WTC11 (cell line): ENCODE results near the gene MBD6. TPM values are rescaled to one million over a fixed set of nuclear protein-coding genes. Genes with fewer than 3 reads are reported as not detected.

Source experiments
- ATAC-seq: fragments of 200-7000 bp; cut with Tn5 transposase; 2 replicates; pipeline ENCODE4 v1.10.0; 2021; ENCODE audit warnings: mild to moderate bottlenecking, moderate library complexity
- CTCF ChIA-PET: fragments of 300-600 bp; sonication (Branson Sonifier 250); formaldehyde crosslinking; loops from one replicate; lab custom pipeline; 2021; ENCODE audit warnings: antibody characterized with exemption; lab: Charles Lee
- POLR2A ChIA-PET: fragments of 350-600 bp; sonication (Branson Sonifier 250); formaldehyde crosslinking; loops from one replicate; lab custom pipeline; 2021; ENCODE audit warnings: antibody characterized with exemption; lab: Charles Lee
- DNase-seq: peaks from one replicate; pipeline ENCODE4 v3.0.0; 2021; ENCODE audit warnings: low spot score
- H3K27ac Mint-ChIP-seq: 2 replicates; pipeline ENCODE4 v1.8.0; 2021; ENCODE audit warnings: mixed read lengths
- H3K27me3 Mint-ChIP-seq: 2 replicates; pipeline ENCODE4 v1.8.0; 2021; ENCODE audit warnings: low read depth, mild to moderate bottlenecking, moderate library complexity, mixed read lengths
- H3K36me3 Mint-ChIP-seq: 2 replicates; pipeline ENCODE4 v1.8.0; 2021; ENCODE audit warnings: mixed read lengths
- H3K4me1 Mint-ChIP-seq: 2 replicates; pipeline ENCODE4 v1.8.0; 2022; ENCODE audit warnings: mixed read lengths
- H3K4me3 Mint-ChIP-seq: 2 replicates; pipeline ENCODE4 v1.8.0; 2021; ENCODE audit warnings: mild to moderate bottlenecking, moderate library complexity, mixed read lengths
- H3K9me3 Mint-ChIP-seq: 2 replicates; pipeline ENCODE4 v1.8.0; 2021; ENCODE audit warnings: mixed read lengths
- ETV6 ChIP-seq: sonication (generic); formaldehyde crosslinking; IDR thresholded peaks from 2 replicates; pipeline ENCODE4 v1.8.1; 2022; ENCODE audit warnings: mild to moderate bottlenecking, missing genetic modification reagents
- GABPB1 ChIP-seq: sonication (generic); formaldehyde crosslinking; IDR thresholded peaks from 2 replicates; pipeline ENCODE4 v1.8.1; 2023; ENCODE audit warnings: mild to moderate bottlenecking, missing genetic modification reagents
- GTF2I ChIP-seq: fragments of 250-450 bp; sonication (Bioruptor Pico); conservative IDR thresholded peaks from 2 replicates; pipeline ENCODE4 v1.4.0; 2021; ENCODE audit warnings: mild to moderate bottlenecking
- NFE2L1 ChIP-seq: sonication (generic); formaldehyde crosslinking; IDR thresholded peaks from 2 replicates; pipeline ENCODE4 v1.8.1; 2023; ENCODE audit warnings: missing genetic modification reagents
- NR1H2 ChIP-seq: sonication (generic); formaldehyde crosslinking; IDR thresholded peaks from 2 replicates; pipeline ENCODE4 v1.9.0; 2021; ENCODE audit warnings: mild to moderate bottlenecking, moderate library complexity, missing genetic modification reagents
- OVOL2 ChIP-seq: fragments of 250-450 bp; sonication (Bioruptor Pico); IDR thresholded peaks from 2 replicates; pipeline ENCODE4 v1.9.0; 2021; ENCODE audit warnings: mild to moderate bottlenecking, borderline replicate concordance
- PRRX2 ChIP-seq: fragments of 250-450 bp; sonication (Bioruptor Pico); IDR thresholded peaks from 2 replicates; pipeline ENCODE4 v1.8.0; 2021; ENCODE audit warnings: mild to moderate bottlenecking
- SMAD4 ChIP-seq: sonication (generic); formaldehyde crosslinking; IDR thresholded peaks from 2 replicates; pipeline ENCODE4 v1.8.0; 2022; ENCODE audit warnings: mild to moderate bottlenecking, missing genetic modification reagents
- SOX15 ChIP-seq: fragments of 250-450 bp; sonication (Bioruptor Pico); IDR thresholded peaks from 2 replicates; pipeline ENCODE4 v1.9.0; 2021; ENCODE audit warnings: mild to moderate bottlenecking
- TCF7 ChIP-seq: sonication (generic); formaldehyde crosslinking; IDR thresholded peaks from 2 replicates; pipeline ENCODE4 v1.8.0; 2022; ENCODE audit warnings: mild to moderate bottlenecking, low read depth, missing genetic modification reagents, moderate library complexity
- ZNF219 ChIP-seq: sonication (generic); formaldehyde crosslinking; IDR thresholded peaks from 2 replicates; pipeline ENCODE4 v1.8.0; 2023; ENCODE audit warnings: missing genetic modification reagents, mild to moderate bottlenecking, borderline replicate concordance
- ZNF416 ChIP-seq: fragments of 250-450 bp; sonication (Bioruptor Pico); IDR thresholded peaks from 2 replicates; pipeline ENCODE4 v1.9.0; 2021; ENCODE audit warnings: mild to moderate bottlenecking, inconsistent platforms
- ZNF423 ChIP-seq: fragments of 250-450 bp; sonication (Bioruptor Pico); IDR thresholded peaks from 2 replicates; pipeline ENCODE4 v2.1.2; 2022; ENCODE audit warnings: mild to moderate bottlenecking, moderate library complexity
- total RNA-seq: library from RNA; stranded (reverse); gene quantifications from 3 replicates; pipeline ENCODE4 v1.2.3, GENCODE V29; 2021
- TF ChIP-seq, protein P1 (sequence below): sonication (generic); formaldehyde crosslinking; IDR thresholded peaks from 2 replicates; pipeline ENCODE4 v1.8.0; 2023; ENCODE audit warnings: missing genetic modification reagents
- TF ChIP-seq, protein P2 (sequence below): fragments of 250-450 bp; sonication (Bioruptor Pico); IDR thresholded peaks from 2 replicates; pipeline ENCODE4 v2.1.2; 2022; ENCODE audit warnings: mild to moderate bottlenecking, moderate library complexity
- TF ChIP-seq, protein P3 (sequence below): sonication (generic); formaldehyde crosslinking; IDR thresholded peaks from 2 replicates; pipeline ENCODE4 v1.8.1; 2023; ENCODE audit warnings: mild to moderate bottlenecking, missing genetic modification reagents, moderate library complexity
- TF ChIP-seq, protein P4 (sequence below): sonication (generic); formaldehyde crosslinking; conservative IDR thresholded peaks from 2 replicates; pipeline ENCODE4 v1.8.1; 2022; ENCODE audit warnings: mild to moderate bottlenecking, missing genetic modification reagents
- TF ChIP-seq, protein P5 (sequence below): sonication (generic); formaldehyde crosslinking; IDR thresholded peaks from 2 replicates; pipeline ENCODE4 v1.8.0; 2022; ENCODE audit warnings: mild to moderate bottlenecking, missing genetic modification reagents
- TF ChIP-seq, protein P6 (sequence below): sonication (generic); formaldehyde crosslinking; IDR thresholded peaks from 2 replicates; pipeline ENCODE4 v1.8.1; 2022; ENCODE audit warnings: mild to moderate bottlenecking, missing genetic modification reagents, moderate library complexity, borderline replicate concordance
- TF ChIP-seq, protein P7 (sequence below): sonication (generic); formaldehyde crosslinking; IDR thresholded peaks from 2 replicates; pipeline ENCODE4 v1.8.0; 2023; ENCODE audit warnings: mild to moderate bottlenecking, missing genetic modification reagents
- TF ChIP-seq, protein P8 (sequence below): sonication (generic); formaldehyde crosslinking; IDR thresholded peaks from 2 replicates; pipeline ENCODE4 v1.8.0; 2022; ENCODE audit warnings: mild to moderate bottlenecking, missing genetic modification reagents
- TF ChIP-seq, protein P9 (sequence below): fragments of 250-450 bp; sonication (Bioruptor Pico); conservative IDR thresholded peaks from 2 replicates; pipeline ENCODE4 v1.9.0; 2021; ENCODE audit warnings: mild to moderate bottlenecking

Gene MBD6
- total RNA-seq, 1 experiment from 2014 or later = 46.3 TPM

DNA sequence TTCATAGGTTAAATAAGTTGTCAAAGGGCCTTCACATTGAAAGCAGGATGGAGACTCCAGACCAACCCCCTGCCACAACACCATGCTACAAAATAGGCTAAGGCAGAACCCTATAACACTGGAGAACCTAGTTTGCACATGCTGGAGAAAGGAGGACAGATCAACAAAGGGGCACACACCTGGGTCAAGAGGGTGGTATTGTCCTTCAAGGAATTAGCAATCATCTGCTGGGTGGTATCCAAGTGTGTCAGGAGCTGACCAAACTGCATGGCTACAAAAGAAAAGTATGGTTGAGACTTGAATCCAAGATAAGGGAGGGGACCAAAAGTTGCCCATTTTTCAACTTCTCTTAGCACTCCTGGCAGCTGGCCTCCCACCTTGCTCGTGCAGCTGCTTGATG, 9.2 kb downstream of the MBD6 start (continued):
- no peak for TF ChIP-seq ZNF219 (CRISPR knock-in tag)

DNA sequence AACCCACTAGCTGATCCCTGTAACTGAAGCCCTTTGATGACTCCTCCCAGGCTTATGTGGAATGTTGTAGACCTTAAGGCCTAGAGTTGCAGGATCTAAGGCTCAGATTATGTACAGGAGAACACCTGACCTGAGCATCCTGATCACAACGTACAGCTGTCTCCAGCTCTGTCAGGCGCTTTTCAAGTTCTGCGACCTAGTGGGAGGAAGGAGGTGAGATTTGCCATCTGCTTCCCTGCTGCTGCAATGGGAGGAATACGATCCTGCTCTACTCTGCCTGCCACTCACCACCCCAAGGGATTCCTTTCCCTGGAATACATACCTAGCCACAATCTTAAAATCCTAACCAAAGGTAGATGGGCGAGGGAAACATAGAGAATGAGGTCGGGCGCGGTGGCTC, 10.5 kb downstream of the MBD6 start:
- H3K4me3 Mint-ChIP-seq = no peak overlapping the region
- H3K27me3 Mint-ChIP-seq = no peaks in the 10 kb centered on the region
- no peak overlapping the region for H3K27ac Mint-ChIP-seq
- POLR2A ChIA-PET = no interaction called here
- ATAC-seq (no peak), DNase-seq (no peak)
- TF ChIP-seq, protein P1, sequence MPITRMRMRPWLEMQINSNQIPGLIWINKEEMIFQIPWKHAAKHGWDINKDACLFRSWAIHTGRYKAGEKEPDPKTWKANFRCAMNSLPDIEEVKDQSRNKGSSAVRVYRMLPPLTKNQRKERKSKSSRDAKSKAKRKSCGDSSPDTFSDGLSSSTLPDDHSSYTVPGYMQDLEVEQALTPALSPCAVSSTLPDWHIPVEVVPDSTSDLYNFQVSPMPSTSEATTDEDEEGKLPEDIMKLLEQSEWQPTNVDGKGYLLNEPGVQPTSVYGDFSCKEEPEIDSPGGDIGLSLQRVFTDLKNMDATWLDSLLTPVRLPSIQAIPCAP (CRISPR knock-in tag) = no peak
- TF ChIP-seq ETV6 (CRISPR knock-in tag) (no peak), ZNF416 (CRISPR knock-in tag) (no peak), SOX15 (CRISPR knock-in tag) (no peak)
- TF ChIP-seq, protein P2, sequence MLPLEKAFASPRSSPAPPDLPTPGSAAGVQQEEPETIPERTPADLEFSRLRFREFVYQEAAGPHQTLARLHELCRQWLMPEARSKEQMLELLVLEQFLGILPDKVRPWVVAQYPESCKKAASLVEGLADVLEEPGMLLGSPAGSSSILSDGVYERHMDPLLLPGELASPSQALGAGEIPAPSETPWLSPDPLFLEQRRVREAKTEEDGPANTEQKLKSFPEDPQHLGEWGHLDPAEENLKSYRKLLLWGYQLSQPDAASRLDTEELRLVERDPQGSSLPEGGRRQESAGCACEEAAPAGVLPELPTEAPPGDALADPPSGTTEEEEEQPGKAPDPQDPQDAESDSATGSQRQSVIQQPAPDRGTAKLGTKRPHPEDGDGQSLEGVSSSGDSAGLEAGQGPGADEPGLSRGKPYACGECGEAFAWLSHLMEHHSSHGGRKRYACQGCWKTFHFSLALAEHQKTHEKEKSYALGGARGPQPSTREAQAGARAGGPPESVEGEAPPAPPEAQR (CRISPR knock-in tag) = no peak
- TF ChIP-seq, protein P3, sequence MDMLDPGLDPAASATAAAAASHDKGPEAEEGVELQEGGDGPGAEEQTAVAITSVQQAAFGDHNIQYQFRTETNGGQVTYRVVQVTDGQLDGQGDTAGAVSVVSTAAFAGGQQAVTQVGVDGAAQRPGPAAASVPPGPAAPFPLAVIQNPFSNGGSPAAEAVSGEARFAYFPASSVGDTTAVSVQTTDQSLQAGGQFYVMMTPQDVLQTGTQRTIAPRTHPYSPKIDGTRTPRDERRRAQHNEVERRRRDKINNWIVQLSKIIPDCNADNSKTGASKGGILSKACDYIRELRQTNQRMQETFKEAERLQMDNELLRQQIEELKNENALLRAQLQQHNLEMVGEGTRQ (CRISPR knock-in tag) = no peak
- TF ChIP-seq, protein P4, sequence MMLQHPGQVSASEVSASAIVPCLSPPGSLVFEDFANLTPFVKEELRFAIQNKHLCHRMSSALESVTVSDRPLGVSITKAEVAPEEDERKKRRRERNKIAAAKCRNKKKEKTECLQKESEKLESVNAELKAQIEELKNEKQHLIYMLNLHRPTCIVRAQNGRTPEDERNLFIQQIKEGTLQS (CRISPR knock-in tag) = no peak
- TF ChIP-seq, protein P5, sequence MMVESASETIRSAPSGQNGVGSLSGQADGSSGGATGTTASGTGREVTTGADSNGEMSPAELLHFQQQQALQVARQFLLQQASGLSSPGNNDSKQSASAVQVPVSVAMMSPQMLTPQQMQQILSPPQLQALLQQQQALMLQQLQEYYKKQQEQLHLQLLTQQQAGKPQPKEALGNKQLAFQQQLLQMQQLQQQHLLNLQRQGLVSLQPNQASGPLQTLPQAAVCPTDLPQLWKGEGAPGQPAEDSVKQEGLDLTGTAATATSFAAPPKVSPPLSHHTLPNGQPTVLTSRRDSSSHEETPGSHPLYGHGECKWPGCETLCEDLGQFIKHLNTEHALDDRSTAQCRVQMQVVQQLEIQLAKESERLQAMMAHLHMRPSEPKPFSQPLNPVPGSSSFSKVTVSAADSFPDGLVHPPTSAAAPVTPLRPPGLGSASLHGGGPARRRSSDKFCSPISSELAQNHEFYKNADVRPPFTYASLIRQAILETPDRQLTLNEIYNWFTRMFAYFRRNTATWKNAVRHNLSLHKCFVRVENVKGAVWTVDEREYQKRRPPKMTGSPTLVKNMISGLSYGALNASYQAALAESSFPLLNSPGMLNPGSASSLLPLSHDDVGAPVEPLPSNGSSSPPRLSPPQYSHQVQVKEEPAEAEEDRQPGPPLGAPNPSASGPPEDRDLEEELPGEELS (CRISPR knock-in tag) = no peak
- TF ChIP-seq, protein P6, sequence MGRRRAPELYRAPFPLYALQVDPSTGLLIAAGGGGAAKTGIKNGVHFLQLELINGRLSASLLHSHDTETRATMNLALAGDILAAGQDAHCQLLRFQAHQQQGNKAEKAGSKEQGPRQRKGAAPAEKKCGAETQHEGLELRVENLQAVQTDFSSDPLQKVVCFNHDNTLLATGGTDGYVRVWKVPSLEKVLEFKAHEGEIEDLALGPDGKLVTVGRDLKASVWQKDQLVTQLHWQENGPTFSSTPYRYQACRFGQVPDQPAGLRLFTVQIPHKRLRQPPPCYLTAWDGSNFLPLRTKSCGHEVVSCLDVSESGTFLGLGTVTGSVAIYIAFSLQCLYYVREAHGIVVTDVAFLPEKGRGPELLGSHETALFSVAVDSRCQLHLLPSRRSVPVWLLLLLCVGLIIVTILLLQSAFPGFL (CRISPR knock-in tag) = no peak
- CTCF ChIA-PET = no interaction called here
- peaks cover 9% of the 10 kb centered on the region for H3K4me1 Mint-ChIP-seq
- peaks cover 62% of the 10 kb centered on the region for H3K36me3 Mint-ChIP-seq
- H3K9me3 Mint-ChIP-seq = no peaks in the 10 kb centered on the region

DNA sequence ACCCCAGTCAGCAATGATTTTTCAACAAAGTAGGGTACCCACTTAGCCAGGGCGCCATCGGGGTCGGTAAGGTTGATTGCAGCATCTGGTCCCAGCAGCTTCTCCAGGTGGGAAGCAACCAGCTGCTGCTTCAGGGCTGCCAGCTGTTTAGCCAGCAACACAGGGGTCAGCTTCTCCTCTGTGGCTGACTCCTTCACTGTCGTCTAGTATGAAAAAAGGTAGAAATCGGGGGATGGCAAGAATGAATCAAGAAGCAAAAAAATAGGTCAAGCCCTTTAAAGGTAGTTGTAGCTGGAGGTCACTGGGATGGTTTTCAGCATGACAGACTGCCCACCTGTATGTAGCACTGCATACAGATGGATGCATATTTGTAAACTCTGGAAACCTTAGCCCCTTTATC, 11.6 kb downstream of the MBD6 start:
- ChIA-PET CTCF (no interaction called here), POLR2A (interaction anchor here (0.6 to 1.1 kb wide), 2 partner anchors 12 to 40 kb away, joined by 3 read pairs; no protein-coding TSS in a partner anchor)
- H3K4me1 Mint-ChIP-seq = peaks cover 9% of the 10 kb centered on the region
- H3K9me3 Mint-ChIP-seq = no peaks in the 10 kb centered on the region
- no peak for DNase-seq
- no peak overlapping the region for H3K27ac Mint-ChIP-seq
- no peak overlapping the region for H3K4me3 Mint-ChIP-seq
- no peak for ATAC-seq
- H3K36me3 Mint-ChIP-seq = peaks cover 58% of the 10 kb centered on the region
- H3K27me3 Mint-ChIP-seq = no peaks in the 10 kb centered on the region
- TF ChIP-seq PRRX2 (CRISPR knock-in tag) (no peak), OVOL2 (CRISPR knock-in tag) (no peak), SMAD4 (CRISPR knock-in tag) (no peak), ZNF423 (CRISPR knock-in tag) (no peak), TCF7 (no peak), NR1H2 (CRISPR knock-in tag) (no peak), GABPB1 (no peak), NFE2L1 (CRISPR knock-in tag) (no peak), GTF2I (CRISPR knock-in tag) (no peak)
- TF ChIP-seq, protein P7, sequence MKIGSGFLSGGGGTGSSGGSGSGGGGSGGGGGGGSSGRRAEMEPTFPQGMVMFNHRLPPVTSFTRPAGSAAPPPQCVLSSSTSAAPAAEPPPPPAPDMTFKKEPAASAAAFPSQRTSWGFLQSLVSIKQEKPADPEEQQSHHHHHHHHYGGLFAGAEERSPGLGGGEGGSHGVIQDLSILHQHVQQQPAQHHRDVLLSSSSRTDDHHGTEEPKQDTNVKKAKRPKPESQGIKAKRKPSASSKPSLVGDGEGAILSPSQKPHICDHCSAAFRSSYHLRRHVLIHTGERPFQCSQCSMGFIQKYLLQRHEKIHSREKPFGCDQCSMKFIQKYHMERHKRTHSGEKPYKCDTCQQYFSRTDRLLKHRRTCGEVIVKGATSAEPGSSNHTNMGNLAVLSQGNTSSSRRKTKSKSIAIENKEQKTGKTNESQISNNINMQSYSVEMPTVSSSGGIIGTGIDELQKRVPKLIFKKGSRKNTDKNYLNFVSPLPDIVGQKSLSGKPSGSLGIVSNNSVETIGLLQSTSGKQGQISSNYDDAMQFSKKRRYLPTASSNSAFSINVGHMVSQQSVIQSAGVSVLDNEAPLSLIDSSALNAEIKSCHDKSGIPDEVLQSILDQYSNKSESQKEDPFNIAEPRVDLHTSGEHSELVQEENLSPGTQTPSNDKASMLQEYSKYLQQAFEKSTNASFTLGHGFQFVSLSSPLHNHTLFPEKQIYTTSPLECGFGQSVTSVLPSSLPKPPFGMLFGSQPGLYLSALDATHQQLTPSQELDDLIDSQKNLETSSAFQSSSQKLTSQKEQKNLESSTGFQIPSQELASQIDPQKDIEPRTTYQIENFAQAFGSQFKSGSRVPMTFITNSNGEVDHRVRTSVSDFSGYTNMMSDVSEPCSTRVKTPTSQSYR = no peak
- TF ChIP-seq, protein P1 (CRISPR knock-in tag) = no peak
- TF ChIP-seq, protein P8, sequence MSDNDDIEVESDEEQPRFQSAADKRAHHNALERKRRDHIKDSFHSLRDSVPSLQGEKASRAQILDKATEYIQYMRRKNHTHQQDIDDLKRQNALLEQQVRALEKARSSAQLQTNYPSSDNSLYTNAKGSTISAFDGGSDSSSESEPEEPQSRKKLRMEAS (CRISPR knock-in tag) = no peak
- TF ChIP-seq, protein P9, sequence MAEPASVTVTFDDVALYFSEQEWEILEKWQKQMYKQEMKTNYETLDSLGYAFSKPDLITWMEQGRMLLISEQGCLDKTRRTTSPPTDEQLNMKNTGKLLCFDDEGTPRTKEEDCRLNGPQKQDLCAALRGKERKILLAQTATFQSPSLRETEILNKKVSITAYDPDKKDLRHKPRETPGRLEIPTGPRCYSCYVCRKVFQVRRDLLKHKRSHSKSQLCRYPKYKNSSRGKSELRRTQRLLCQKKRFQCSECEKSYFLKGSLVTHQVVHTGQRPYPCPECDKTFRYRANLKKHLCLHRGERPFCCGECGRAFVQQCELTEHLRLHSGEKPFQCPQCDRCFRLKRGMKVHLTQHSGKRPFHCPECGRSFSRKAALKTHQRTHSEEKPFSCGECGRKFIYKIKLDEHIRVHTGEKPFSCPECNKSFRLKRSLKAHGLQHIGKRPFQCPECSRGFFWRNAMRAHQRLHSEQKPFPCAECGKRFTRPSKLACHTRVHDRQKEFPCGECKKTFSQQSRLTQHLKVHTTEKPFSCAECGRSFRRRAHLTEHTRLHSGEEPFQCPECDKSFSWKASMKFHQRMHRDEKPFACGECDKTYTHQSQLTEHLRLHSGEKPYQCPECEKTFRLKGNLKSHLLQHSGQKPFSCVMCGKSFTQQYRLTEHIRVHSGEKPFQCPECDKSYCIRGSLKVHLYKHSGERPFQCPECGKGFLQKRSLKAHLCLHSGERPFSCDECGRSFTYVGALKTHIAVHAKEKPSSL (CRISPR knock-in tag) = no peak
